RCC 7860 (cell line): ENCODE measurements around the gene AP2B1.
A peak's percentile ranks its signal among the peaks of the same experiment; 100 is the strongest.

Experiments
- DNase-seq: peaks from one replicate; pipeline ENCODE4 v3.0.0-alpha.2; 2015; ENCODE audit warnings: low spot score
- FAIRE-seq: peaks from 2 replicates; lab custom pipeline; 2012; peaks lifted over from hg19 to GRCh38; lab: Jason Lieb, UNC

Gene AP2B1

GRCh38 chr17:35618628-35619027 is 31.5 kb downstream of the AP2B1 start:
- no peak for DNase-seq
- FAIRE-seq, result no peak

DNA sequence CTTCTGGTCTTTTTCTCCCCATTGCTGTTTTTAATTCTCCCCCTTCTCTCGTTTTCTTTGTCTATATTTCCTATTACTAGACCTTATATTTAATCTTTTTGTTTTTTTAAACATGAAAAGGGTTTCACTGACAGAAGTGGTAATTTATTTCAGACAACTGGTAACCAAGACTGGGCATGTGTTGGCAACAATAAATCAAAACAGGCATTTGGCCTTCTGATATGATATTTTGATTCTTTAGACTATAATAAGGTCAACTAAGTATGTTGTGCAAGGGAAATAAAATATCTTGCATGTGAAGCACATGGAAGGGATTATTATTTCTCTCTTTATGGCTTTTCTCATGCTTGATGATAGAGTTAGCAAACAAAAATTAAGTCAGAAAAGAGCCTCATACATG is 34.6 kb downstream of the AP2B1 start:
- no peak for DNase-seq
- no peak for FAIRE-seq

- FAIRE-seq (no peak), DNase-seq (no peak)
These were observed 40.3 kb downstream of the AP2B1 start for GRCh38 chr17:35627417-35627816.

- FAIRE-seq, result peak; percentile 95
- peak; percentile 85 for DNase-seq
These were observed 43.5 kb downstream of the AP2B1 start for GRCh38 chr17:35630530-35631148.

DNA sequence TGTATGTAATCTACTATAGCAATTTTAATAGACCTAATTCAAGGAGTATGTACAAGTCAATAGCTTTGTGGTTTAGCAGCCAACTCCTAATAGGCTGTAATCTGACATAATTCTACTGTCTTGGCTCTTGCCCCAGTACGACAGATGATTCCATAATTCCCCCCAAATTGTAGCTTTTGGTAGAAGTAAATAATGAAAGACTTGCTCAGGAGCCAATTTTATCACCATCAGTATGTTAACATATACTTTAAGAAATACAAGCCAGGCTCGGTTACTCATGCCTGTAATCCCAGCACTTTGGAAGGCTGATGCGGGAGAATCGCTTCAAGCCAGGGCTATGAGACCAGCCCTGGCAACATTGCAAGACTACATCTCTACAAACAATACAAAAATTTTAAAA is 53.9 kb downstream of the AP2B1 start:
- DNase-seq, result no peak
- FAIRE-seq, result no peak

DNA sequence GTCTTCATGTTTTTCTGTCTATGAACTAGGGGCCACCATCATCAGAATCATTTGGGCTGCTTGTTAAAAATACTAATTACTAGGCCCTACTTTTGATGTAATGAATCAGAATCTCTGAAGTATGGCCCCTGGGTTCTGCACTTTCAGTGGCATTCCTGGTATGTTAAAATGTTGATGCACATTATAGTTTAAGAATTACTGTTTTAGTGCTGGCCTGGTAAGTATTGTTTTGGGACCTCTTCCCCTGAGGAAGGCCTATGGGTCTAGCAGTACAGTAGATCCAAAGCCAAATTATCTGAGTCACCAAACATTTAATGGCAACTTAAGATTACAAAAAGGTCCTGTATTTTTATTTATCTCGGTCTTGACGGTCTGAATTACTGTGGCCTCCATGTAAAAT is 58.8 kb downstream of the AP2B1 start:
- no peak for FAIRE-seq
- no peak for DNase-seq

DNA sequence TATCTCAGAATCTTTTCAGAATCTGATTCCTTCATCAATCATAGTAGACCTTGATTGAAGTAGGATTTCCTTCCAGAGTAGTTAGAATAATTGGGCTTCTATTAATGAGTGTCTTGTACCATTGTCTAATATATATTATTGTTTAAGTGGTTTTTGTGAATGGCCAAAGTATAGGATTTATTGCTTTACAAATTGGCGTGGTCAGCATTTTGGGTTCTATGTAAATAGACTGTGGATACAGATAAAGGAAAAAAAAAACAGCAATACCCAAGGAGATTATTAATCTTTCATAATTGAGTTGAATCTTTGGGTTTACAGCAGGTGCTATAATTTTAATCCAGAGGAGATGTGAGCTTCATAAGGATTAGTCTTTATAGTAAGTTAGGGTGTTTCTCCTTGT is 64.3 kb downstream of the AP2B1 start:
- DNase-seq (no peak), FAIRE-seq (no peak)

- no peak for FAIRE-seq
These were observed 66.7 kb downstream of the AP2B1 start for GRCh38 chr17:35653619-35654361.

GRCh38 chr17:35655303-35655702 is 68.2 kb downstream of the AP2B1 start:
- FAIRE-seq, result no peak
- no peak for DNase-seq

More at GRCh38 chr17:35653619-35654361, 66.7 kb downstream of the AP2B1 start:
- DNase-seq, result no peak

DNA sequence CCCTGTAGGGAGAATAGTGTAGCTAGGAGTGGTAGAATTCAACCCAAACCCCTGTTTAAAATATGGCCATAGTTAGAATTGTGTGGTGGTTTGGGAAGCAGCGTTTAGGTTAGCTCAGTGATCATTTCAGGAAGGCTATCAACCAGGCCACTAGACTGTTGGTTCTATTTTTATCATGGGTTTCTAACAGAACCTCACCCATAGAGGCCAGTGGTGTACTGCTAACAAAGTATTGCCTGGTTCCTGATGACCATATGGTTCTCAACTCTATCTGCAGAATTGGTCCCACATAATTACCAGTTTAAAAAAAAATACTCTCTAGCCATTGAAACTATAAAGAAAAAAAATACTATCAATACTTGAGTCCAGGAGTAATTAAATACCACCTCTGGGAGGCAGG is 73.8 kb downstream of the AP2B1 start:
- no peak for DNase-seq
- FAIRE-seq, result no peak

GRCh38 chr17:35664685-35665084 is 77.6 kb downstream of the AP2B1 start:
- FAIRE-seq (no peak), DNase-seq (no peak)

GRCh38 chr17:35665662-35666061 is 78.5 kb downstream of the AP2B1 start:
- no peak for DNase-seq
- no peak for FAIRE-seq

GRCh38 chr17:35666070-35666469 is 78.9 kb downstream of the AP2B1 start:
- FAIRE-seq, result no peak
- no peak for DNase-seq

DNA sequence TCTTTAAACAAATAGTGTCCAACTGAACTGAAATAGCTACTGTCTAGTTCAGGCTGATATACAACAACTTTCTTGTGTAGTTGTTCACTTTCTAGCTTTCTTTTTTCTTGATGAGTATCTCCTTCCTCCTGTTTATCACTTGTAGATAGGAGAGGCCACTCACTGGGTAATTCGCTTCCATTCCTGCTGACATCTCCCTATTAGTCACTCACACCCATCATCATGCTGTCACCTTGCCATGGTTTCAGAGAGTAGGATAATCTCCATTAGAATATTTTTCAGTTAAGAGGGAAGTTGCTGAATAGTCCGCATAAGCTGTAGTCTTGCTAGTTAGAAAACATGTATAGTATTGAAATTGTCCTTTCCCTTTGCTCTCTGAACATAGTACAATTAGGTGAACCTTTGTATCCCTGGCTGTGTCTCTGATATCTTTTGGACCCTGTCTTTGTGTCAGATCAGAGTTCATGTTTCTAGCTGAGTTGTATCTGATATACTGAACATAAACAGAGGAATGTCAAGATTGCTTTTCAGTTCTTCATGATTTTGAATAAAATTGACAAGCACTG is 79.9 kb downstream of the AP2B1 start:
- DNase-seq (no peak), FAIRE-seq (no peak)

DNA sequence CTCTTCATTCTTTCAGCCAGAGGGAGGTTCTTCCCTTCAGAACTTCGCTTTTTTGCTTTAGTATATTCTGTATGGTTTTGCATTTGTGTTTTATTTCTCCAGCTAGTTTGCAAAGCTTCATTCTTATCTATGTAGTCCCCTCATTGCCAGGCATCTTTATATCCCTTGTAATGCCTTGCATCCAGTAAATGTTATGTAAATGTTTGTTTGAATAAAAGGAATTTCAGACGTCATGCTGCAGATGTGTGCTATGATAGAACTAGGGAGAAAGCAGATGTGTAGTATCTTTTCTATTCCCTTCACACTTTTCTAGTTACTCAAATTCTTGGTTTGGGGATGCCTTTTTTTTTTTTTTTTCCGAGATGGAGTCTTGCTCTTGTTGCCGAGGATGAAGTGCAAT is 81.7 kb downstream of the AP2B1 start:
- DNase-seq (no peak), FAIRE-seq (no peak)

- FAIRE-seq (no peak), DNase-seq (no peak)
These were observed 87.4 kb downstream of the AP2B1 start for GRCh38 chr17:35674552-35674951.

DNA sequence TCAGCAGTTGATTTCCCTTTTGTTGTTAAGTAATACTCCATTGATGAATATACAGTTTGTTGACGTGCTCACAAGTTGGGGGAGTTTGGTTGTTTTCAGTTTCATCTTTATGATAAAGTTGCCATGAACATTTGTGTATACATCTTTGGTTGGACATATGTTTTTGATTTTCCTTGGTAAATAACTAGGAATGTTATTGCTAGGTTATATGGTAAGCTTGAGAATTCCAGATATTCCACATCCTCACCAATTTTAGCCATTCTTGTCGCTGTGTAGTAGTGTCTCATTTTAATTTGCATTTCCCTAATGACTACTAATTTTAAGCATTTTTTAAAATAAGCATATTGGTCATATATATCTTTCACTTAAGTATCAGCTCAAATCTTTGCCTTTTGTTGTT is 89.3 kb downstream of the AP2B1 start:
- no peak for FAIRE-seq
- DNase-seq, result no peak

- DNase-seq, result no peak
- FAIRE-seq, result no peak
These were observed 92.0 kb downstream of the AP2B1 start for GRCh38 chr17:35679007-35679682.

GRCh38 chr17:35683591-35683990 is 96.5 kb downstream of the AP2B1 start:
- DNase-seq (no peak), FAIRE-seq (no peak)

DNA sequence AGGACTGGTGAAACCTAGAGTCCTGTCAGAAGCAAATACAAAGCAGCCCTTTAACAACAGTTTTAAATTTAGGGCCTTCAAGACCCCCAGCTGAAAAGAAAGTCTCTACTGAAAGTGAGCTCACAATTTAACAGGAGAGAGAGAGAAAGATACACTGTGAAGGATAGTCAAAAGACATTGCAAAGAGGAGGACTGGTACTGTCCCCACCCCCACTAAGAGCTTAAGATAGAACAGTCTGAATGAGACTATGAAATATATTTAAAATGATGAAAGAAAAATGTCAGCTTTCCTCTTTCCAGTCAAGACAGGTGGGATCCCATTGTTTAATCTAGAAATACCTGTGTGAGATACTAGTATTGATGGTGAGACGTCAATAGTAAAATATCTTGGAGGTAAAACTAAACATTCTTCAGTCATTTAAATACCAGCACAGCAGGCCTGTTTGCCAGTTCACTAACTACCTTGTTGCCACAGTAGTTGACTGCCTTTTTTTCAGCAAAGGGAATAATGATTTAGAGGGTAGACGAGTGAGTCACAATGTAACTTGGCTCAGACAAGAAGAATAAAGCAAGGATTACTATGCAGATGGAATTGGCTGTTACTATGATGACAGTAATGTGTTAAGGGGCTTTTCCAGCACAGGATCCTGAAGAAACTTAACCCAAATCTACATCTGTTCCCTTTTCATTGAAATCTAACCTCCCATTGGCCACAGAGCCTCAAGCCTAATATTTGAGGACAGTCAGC is 97.1 kb downstream of the AP2B1 start:
- FAIRE-seq (no peak), DNase-seq (no peak)
